Prostate gland (tissue), 2 donors: ENCODE measurements around the gene TNS3.

ENCODE experiments used
- POLR2A ChIP-seq: fragments of 450-650 bp; IDR thresholded peaks from one replicate; pipeline ENCODE4 v1.6.1; 2016; ENCODE audit warnings: antibody characterized with exemption, mild to moderate bottlenecking
- TF ChIP-seq, protein P1 (sequence below), 4 experiments: fragments of 200-600 bp in 2 of 4; fragments of 450-650 bp in 2 of 4; sonication (generic) in 2 of 4; IDR thresholded peaks; 1 replicate in 3 of 4; 2 replicates in 1 of 4; pipeline ENCODE4 v1.5.1; 2016 to 2019; ENCODE audit warnings: antibody characterized with exemption in 4 of 4, mild to moderate bottlenecking in 2 of 4, moderate library complexity in 2 of 4

DNA sequence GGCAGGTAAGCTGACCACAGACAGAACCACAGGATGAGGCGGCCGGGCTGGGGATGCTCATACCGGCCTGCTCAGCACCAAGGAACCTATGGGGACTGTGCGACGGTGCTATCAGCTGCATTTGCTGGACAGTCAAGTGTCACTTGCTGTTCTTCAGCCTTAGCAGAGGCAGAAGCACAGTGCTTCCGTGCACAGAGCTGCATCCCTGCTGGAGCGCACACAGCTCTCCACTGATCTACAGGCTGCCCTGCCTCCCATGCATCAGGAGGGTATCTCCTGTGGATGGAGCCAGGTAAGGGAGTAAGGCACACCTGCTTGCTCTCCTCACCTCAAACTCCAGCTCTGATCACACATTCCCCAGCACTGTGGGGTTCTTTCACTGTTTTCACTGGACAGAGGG, 97.5 kb downstream of the TNS3 start:
- TF ChIP-seq, protein P1, sequence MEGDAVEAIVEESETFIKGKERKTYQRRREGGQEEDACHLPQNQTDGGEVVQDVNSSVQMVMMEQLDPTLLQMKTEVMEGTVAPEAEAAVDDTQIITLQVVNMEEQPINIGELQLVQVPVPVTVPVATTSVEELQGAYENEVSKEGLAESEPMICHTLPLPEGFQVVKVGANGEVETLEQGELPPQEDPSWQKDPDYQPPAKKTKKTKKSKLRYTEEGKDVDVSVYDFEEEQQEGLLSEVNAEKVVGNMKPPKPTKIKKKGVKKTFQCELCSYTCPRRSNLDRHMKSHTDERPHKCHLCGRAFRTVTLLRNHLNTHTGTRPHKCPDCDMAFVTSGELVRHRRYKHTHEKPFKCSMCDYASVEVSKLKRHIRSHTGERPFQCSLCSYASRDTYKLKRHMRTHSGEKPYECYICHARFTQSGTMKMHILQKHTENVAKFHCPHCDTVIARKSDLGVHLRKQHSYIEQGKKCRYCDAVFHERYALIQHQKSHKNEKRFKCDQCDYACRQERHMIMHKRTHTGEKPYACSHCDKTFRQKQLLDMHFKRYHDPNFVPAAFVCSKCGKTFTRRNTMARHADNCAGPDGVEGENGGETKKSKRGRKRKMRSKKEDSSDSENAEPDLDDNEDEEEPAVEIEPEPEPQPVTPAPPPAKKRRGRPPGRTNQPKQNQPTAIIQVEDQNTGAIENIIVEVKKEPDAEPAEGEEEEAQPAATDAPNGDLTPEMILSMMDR (IDR thresholded peaks at IDR 0.05) = no peak
- no peak for TF ChIP-seq POLR2A
